Pancreas (tissue), 10 donors: ENCODE data around the gene RCHY1. TPM values are rescaled to one million over a fixed set of nuclear protein-coding genes. Genes with fewer than 3 reads are reported as not detected.
"Not testable (repeated sequence)": the region's sequence is repeated elsewhere in the genome, so short reads cannot be mapped to it uniquely, and the experiment has no call there.

Source experiments
- ATAC-seq, 4 donors: fragments of 200-7000 bp; cut with Tn5 transposase; one replicate each; pipeline versions ENCODE4 v1.8.0 to v1.9.1; 2020; ENCODE audit warnings: mild to moderate bottlenecking in 4 of 4, moderate library complexity in 4 of 4
- DNase-seq, 6 donors: peaks; one replicate each; pipeline ENCODE4 v3.0.0-alpha.2; 2020
- FAIRE-seq: peaks from 2 replicates; lab custom pipeline; 2012; peaks lifted over from hg19 to GRCh38; lab: Jason Lieb, UNC
- H3K27ac ChIP-seq, 4 donors: fragments of 200-600 bp; sonication (generic); 1 replicate in 3 of 4; 2 replicates in 1 of 4; pipeline versions ENCODE4 v1.5.0 to v1.8.0; 2020
- H3K27me3 ChIP-seq, 4 donors: fragments of 200-600 bp; one replicate each; pipeline ENCODE4 v1.8.0; 2021
- H3K36me3 ChIP-seq, 3 donors: fragments of 200-600 bp; sonication (generic) in 1 of 3; one replicate each; pipeline versions ENCODE4 v1.5.0 to v1.8.0; 2020 to 2021
- H3K4me1 ChIP-seq, 3 donors: fragments of 200-600 bp; one replicate each; pipeline ENCODE4 v1.8.0; 2021
- H3K4me3 ChIP-seq, 4 donors: fragments of 200-600 bp; sonication (generic) in 2 of 4; one replicate each; pipeline versions ENCODE4 v1.5.0 to v1.8.0; 2020 to 2021
- H3K9me3 ChIP-seq, 4 donors: fragments of 200-600 bp; one replicate each; pipeline ENCODE4 v1.8.0; 2021
- WGBS, 2 donors: extraction: QIAGEN DNeasy Blood & Tissue Kit; methylation state at CpG; one replicate each; pipeline ENCODE4 v1.1.7; 2013; 5-methylcytosine and 5-hydroxymethylcytosine counted together
- intact Hi-C, 3 donors: fragments of 100-400 bp; cut with DNase I; formaldehyde crosslinking; loops; one replicate each; pipeline versions ENCODE4 v1.11.1 to v1.14.2; 2022
- polyA plus RNA-seq, 2 donors: library from polyadenylated mRNA; stranded (reverse); fragments of 200-250 nt; gene quantifications; one replicate each; pipeline ENCODE4 v1.2.3, GENCODE V29; 2013
- total RNA-seq, 6 donors: library from RNA; stranded (reverse); fragmentation: NEBNext Ultra II Directional in 4 of 6; extraction: Animal tissue kit (Norgen Biotek cat#: 25700) in 4 of 6; gene quantifications; one replicate each; pipeline versions ENCODE4 v1.2.1 to v1.2.4, GENCODE V29; 2021 to 2023
- TF ChIP-seq, protein P1 (sequence below), 4 donors: fragments of 200-600 bp; sonication (generic) in 3 of 4; IDR thresholded peaks; one replicate each; pipeline versions ENCODE4 v1.5.0 to v1.8.0; 2021; ENCODE audit warnings: antibody characterized with exemption in 4 of 4
- donor health status: healthy with polysubstance abuse.
- donor health status: DM: no; HTN: no; CAD: no; lungs with moderate emphysema.
- donor health status: DM: no; HTN: no; CAD: no.
- donor health status: control.
- donor health status: control.
- donor health status: Bipolar disorder and iron deficiency.
- donor health status: DM: yes; HTN: yes; CAD: no.
- donor health status: DM: no; HTN: no; CAD: no.
- donor health status: DM: no; HTN: no; CAD: no.
- donor health status: DM: yes; HTN: yes; CAD: no.

The RCHY1 gene
- total and polyA plus RNA-seq, 8 donors: 6.9 to 21.6 (median 15.2) TPM

DNA sequence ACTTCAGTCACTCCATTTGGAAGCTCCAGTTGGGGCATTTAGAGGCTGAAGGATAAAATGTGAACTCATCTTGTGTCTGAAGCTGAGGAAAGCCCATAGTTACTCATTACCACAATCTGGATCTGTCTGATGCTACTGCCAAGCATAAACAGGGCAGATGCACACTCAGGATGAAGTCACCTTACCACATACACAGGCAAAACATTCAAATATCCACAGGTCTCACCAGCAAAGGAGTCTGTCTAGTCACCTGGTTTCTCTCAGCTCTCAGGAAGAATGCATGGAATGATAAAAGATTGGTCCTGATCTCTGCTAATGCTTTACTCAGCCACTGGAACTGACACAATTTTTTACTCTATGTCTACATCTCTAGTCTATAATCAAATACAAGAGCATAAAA, 28.6 kb upstream of the RCHY1 start:
- DNase-seq (no peak), FAIRE-seq (no peak), ATAC-seq (no peak)
- no peaks in the 10 kb centered on the region for H3K9me3 ChIP-seq
- no peaks in the 10 kb centered on the region for H3K36me3 ChIP-seq
- no peaks in the 10 kb centered on the region for H3K4me1 ChIP-seq
- no peaks in the 10 kb centered on the region for H3K27me3 ChIP-seq
- no peak overlapping the region for H3K27ac ChIP-seq
- TF ChIP-seq, protein P1, sequence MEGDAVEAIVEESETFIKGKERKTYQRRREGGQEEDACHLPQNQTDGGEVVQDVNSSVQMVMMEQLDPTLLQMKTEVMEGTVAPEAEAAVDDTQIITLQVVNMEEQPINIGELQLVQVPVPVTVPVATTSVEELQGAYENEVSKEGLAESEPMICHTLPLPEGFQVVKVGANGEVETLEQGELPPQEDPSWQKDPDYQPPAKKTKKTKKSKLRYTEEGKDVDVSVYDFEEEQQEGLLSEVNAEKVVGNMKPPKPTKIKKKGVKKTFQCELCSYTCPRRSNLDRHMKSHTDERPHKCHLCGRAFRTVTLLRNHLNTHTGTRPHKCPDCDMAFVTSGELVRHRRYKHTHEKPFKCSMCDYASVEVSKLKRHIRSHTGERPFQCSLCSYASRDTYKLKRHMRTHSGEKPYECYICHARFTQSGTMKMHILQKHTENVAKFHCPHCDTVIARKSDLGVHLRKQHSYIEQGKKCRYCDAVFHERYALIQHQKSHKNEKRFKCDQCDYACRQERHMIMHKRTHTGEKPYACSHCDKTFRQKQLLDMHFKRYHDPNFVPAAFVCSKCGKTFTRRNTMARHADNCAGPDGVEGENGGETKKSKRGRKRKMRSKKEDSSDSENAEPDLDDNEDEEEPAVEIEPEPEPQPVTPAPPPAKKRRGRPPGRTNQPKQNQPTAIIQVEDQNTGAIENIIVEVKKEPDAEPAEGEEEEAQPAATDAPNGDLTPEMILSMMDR (IDR thresholded peaks at IDR 0.05): no peak
- intact Hi-C loops: no loop called here
- H3K4me3 ChIP-seq: no peak overlapping the region

DNA sequence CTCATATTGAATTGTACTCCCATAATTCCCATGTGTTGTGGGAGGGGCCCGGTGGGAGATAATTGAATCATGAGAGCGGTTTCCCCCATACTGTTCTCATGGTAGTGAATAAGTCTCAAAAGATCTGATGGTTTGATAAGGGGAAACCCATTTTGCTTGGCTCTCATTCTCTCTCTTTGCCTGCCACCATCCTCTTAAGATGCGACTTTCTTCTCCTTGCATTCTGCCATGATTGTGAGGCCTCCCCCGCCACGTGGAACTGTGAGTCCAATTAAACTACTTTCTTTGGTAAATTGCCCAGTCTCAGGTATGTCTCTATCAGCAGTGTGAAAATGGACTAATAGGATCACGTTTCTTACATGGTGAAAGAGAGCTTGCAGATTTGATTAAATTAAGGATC, 23.1 kb upstream of the RCHY1 start:
- FAIRE-seq, intact Hi-C loops, H3K4me3 ChIP-seq, H3K27me3 ChIP-seq, H3K4me1 ChIP-seq, DNase-seq, H3K27ac ChIP-seq, ATAC-seq, H3K9me3 ChIP-seq, H3K36me3 ChIP-seq: not testable (repeated sequence)
- 85 to 91% methylated on average over 6 of the region's 6 CpGs for WGBS, 2 donors

DNA sequence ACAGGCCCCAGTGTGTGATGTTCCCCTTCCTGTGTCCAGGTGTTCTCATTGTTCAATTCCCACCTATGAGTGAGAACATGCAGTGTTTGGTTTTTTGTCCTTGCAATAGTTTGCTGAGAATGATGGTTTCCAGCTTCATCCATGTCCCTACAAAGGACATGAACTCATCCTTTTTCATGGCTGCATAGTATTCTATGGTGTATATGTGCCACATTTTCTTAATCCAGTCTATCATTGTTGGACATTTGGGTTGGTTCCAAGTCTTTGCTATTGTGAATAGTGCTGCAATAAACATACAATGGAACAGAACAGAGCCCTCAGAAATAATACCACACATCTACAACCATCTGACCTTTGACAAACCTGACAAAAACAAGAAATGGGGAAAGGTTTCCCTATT, 19.7 kb upstream of the RCHY1 start:
- H3K36me3 ChIP-seq: peaks cover 0 to 15% (median 4%) of the 10 kb centered on the region in 3 donors

DNA sequence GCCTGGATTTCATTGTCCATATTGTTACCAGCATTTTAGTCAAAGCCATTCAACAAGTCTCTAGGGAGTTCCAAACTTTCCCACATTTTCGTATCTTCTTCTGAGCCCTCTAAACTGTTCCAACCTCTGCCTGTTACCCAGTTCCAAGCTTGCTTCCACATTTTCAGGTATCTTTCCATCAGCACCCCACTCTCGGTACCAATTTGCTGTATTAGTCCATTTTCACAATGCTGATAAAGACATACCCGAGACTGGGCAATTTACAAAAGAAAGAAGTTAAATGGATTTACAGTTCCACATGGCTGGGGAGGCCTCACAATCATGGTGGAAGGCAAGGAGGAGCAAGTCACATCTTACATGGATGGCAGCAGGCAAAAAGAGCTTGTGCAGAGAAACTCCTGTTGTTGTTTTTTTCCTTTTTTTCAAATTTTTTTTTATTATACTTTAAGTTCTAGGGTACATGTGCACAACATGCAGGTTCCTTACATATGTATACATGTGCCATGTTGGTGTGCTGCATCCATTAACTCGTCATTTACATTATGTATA, 19.2 kb upstream of the RCHY1 start:
- H3K4me1 ChIP-seq, H3K9me3 ChIP-seq, H3K27me3 ChIP-seq, H3K4me3 ChIP-seq, intact Hi-C loops, FAIRE-seq, ATAC-seq, DNase-seq, H3K27ac ChIP-seq: not testable (repeated sequence)
- 96 to 97% methylated on average over 4 of the region's 4 CpGs for WGBS, 2 donors
- peaks cover 0 to 18% (median 4%) of the 10 kb centered on the region in 3 donors for H3K36me3 ChIP-seq

More for the DNA sequence above, 19.7 kb upstream of the RCHY1 start:
- H3K4me3 ChIP-seq, DNase-seq, intact Hi-C loops, H3K9me3 ChIP-seq, H3K4me1 ChIP-seq, ATAC-seq, H3K27ac ChIP-seq, FAIRE-seq, H3K27me3 ChIP-seq: not testable (repeated sequence)

DNA sequence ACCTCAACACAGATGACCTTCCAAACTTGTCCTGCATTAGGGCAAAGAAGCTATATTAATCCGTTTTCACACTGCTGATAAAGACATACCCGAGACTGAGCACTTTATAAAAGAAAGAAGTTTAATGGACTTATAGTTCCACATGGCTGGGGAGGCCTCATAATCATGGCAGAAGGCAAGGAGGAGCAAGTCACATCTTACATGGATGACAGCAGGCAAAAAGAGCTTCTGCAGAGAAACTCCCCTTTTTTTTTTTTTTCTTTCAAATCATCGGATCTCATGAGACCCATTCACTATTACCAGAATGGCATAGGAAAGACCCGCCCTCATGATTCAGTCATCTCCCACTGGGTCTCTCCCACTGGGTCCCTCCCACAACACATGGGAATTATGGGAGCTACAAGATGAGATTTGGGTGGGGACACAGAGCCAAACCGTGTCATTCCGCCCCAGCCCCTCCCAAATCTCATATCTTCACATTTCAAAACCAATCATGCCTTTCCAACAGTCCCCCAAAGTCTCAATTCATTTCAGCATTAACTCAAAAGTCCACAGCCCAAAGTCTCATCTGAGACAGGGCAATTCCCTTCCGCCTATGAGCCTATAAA, 17.4 kb upstream of the RCHY1 start:
- WGBS, 2 donors: 78 to 97% methylated on average over 7 of the region's 7 CpGs
- ATAC-seq, H3K4me3 ChIP-seq, DNase-seq, H3K9me3 ChIP-seq, H3K27me3 ChIP-seq, intact Hi-C loops, H3K4me1 ChIP-seq, FAIRE-seq, H3K27ac ChIP-seq: not testable (repeated sequence)
- peaks cover 0 to 29% (median 10%) of the 10 kb centered on the region in 3 donors for H3K36me3 ChIP-seq

DNA sequence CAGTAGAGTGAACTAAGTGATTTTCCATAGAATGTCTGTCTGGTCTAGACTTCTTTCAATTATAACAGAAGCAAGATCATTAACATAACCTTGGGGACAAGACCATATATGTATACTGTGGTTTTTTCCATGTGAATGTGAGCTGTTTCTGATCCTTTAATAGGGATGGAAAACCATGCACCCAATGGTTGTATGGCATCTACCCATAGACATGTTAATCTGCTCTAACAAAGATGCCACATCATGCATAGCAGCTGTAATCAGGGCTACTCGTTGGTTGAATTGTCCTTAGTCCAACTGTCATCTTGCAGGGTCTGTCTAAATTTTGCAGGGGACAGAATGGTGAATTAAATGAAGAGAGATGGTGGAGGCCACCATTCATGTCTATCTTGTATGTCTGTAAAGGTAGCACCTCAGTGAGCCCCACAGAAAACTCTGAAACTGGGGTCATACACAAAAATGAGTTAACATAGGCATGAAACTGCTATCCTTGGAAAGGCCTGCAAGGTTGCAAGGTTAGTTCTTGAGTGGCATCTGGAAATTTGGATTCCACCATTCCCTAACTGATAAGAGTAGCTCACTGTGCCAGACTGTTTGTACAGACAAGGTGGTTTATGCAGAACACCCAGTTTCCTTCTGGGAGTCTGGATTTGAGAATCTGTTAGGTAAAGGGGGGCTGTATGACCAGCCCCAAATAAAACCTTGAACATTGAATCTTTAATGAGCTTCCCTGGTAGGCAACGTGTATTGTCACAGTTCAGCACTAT, 16.5 kb upstream of the RCHY1 start:
- intact Hi-C loops: no loop called here
- Histone ChIP-seq H3K4me1 (no peaks in the 10 kb centered on the region), H3K27ac (no peak overlapping the region), H3K27me3 (no peaks in the 10 kb centered on the region), H3K4me3 (no peak overlapping the region), H3K9me3 (no peaks in the 10 kb centered on the region), H3K36me3 (peaks cover 0 to 29% (median 10%) of the 10 kb centered on the region in 3 donors)
- DNase-seq (no peak), FAIRE-seq (no peak), ATAC-seq (no peak)
- WGBS, 2 donors: 92% methylated on average over 2 of the region's 2 CpGs
- TF ChIP-seq, protein P1 (IDR thresholded peaks at IDR 0.05): no peak
